HCT116 (cell line): ENCODE data around the gene SAMD10. TPM values are rescaled to one million over a fixed set of nuclear protein-coding genes. Genes with fewer than 3 reads are reported as not detected.

Experiments used
- ATAC-seq: fragments of 200-7000 bp; cut with Tn5 transposase; 2 replicates; pipeline ENCODE4 v1.9.1; 2020; ENCODE audit warnings: mild to moderate bottlenecking, moderate library complexity
- BruUV-seq: library from RNA; stranded (reverse); fragments of 400-500 nt; replicated peaks from 2 replicates; lab custom pipeline; 2021; lab: Mats Ljungman, UMichigan
- CTCF ChIA-PET: fragments of 300-600 bp; sonication (Branson Sonifier 250); formaldehyde crosslinking; loops from one replicate; lab custom pipeline; 2021; ENCODE audit warnings: antibody characterized with exemption; lab: Charles Lee
- POLR2A ChIA-PET: fragments of 300-600, 350-600 bp; sonication (Branson Sonifier 250); formaldehyde crosslinking; loops from one replicate; lab custom pipeline; 2021; ENCODE audit warnings: antibody characterized with exemption; lab: Charles Lee
- RAD21 ChIA-PET, 2 experiments: fragments of 300-600 bp; sonication (Branson Sonifier 250); formaldehyde crosslinking; loops; one replicate each; lab custom pipeline; 2023; ENCODE audit warnings: low total read pairs in 2 of 2; ENCODE audit not compliant: uncharacterized antibody in 2 of 2, unreplicated experiment in 2 of 2, low non-redundant PET in 1 of 2; lab: Charles Lee
- DNase-seq: peaks from one replicate; pipeline ENCODE4 v3.0.0-alpha.2; 2010; ENCODE audit warnings: low read depth, low spot score
- H2AFZ ChIP-seq: fragments of 200-600 bp; shearing (Covaris generic), sonication (generic); 2 replicates; pipeline ENCODE4 v1.6.1; 2017; ENCODE audit warnings: low read depth, mixed run types, mixed read lengths, antibody characterized with exemption, low read length; ENCODE audit not compliant: poor library complexity, severe bottlenecking
- H3K27ac ChIP-seq: 2 replicates; pipeline ENCODE4 v1.5.1; 2012; ENCODE audit warnings: low read depth, low read length
- H3K27me3 ChIP-seq: fragments of 200-600 bp; sonication (generic); 2 replicates; pipeline ENCODE4 v1.6.1; 2016; ENCODE audit warnings: mixed run types, low read length, mixed read lengths; ENCODE audit not compliant: insufficient read depth
- H3K36me3 ChIP-seq, 2 experiments: fragments of 200-500 bp in 1 of 2; fragments of 200-600 bp in 1 of 2; sonication (Bioruptor generic) in 1 of 2; sonication (generic) in 1 of 2; 2 replicates each; pipeline versions ENCODE4 v1.5.1 to v1.6.1; 2014 to 2016; ENCODE audit warnings: low read length in 2 of 2, inconsistent platforms in 1 of 2, mixed read lengths in 1 of 2, mixed run types in 1 of 2; ENCODE audit not compliant: insufficient read depth in 2 of 2, control insufficient read depth in 1 of 2
- H3K4me1 ChIP-seq, 2 experiments: fragments of 200-600 bp in 1 of 2; sonication (generic) in 1 of 2; 2 replicates each; pipeline versions ENCODE4 v1.5.1 to v1.6.1; 2012 to 2017; ENCODE audit warnings: low read length in 2 of 2, inconsistent platforms in 1 of 2, mild to moderate bottlenecking in 1 of 2, mixed read lengths in 1 of 2, mixed run types in 1 of 2, moderate library complexity in 1 of 2; ENCODE audit not compliant: insufficient read depth in 2 of 2, control insufficient read depth in 1 of 2
- H3K4me2 ChIP-seq: fragments of 200-600 bp; sonication (generic); 2 replicates; pipeline ENCODE4 v1.6.1; 2017; ENCODE audit warnings: mixed run types, low read length, mixed read lengths
- H3K4me3 ChIP-seq, 2 experiments: fragments of 200-600 bp in 1 of 2; sonication (generic) in 1 of 2; replicated peaks in 1 of 2; 2 replicates each; pipeline ENCODE4 v1.5.1; 2011 to 2016; ENCODE audit warnings: low read length in 2 of 2, control low read depth in 1 of 2, low read depth in 1 of 2, mild to moderate bottlenecking in 1 of 2, mixed read lengths in 1 of 2, mixed run types in 1 of 2
- H3K79me2 ChIP-seq: fragments of 200-600 bp; sonication (generic); 2 replicates; pipeline ENCODE4 v1.6.1; 2017; ENCODE audit warnings: mild to moderate bottlenecking, mixed run types, low read length, moderate library complexity, mixed read lengths; ENCODE audit not compliant: insufficient read depth
- H3K9ac ChIP-seq: fragments of 200-600 bp; sonication (generic); 2 replicates; pipeline ENCODE4 v1.6.1; 2016; ENCODE audit warnings: low read length, mixed read lengths
- H3K9me2 ChIP-seq: fragments of 200-600 bp; sonication (generic), shearing (Covaris generic); 2 replicates; pipeline ENCODE4 v1.6.1; 2017; ENCODE audit warnings: mixed run types, mild to moderate bottlenecking, moderate library complexity; ENCODE audit not compliant: insufficient read depth
- H3K9me3 ChIP-seq, 2 experiments: fragments of 200-500 bp in 1 of 2; fragments of 200-600 bp in 1 of 2; sonication (Bioruptor generic) in 1 of 2; sonication (generic) in 1 of 2; 2 replicates each; pipeline ENCODE4 v1.6.1; 2014 to 2017; ENCODE audit warnings: low read length in 2 of 2, mixed read lengths in 2 of 2, inconsistent platforms in 1 of 2, low read depth in 1 of 2, mild to moderate bottlenecking in 1 of 2, mixed run types in 1 of 2, moderate library complexity in 1 of 2; ENCODE audit not compliant: control insufficient read depth in 1 of 2, insufficient read depth in 1 of 2
- H4K20me1 ChIP-seq: fragments of 200-600 bp; sonication (generic), shearing (Covaris generic); 2 replicates; pipeline ENCODE4 v1.6.1; 2017; ENCODE audit warnings: mixed run types, mild to moderate bottlenecking, moderate library complexity; ENCODE audit not compliant: insufficient read depth
- CBX3 ChIP-seq: IDR thresholded peaks from 2 replicates; pipeline ENCODE4 v1.6.1; 2012; ENCODE audit warnings: low read depth
- CEBPB ChIP-seq: IDR thresholded peaks from 2 replicates; pipeline ENCODE4 v1.6.1; 2012; ENCODE audit warnings: low read depth
- ELF1 ChIP-seq: IDR thresholded peaks from 2 replicates; pipeline ENCODE4 v1.6.1; 2012; ENCODE audit warnings: low read depth, borderline replicate concordance
- EZH2 ChIP-seq: fragments of 200-600 bp; sonication (generic); IDR thresholded peaks from 2 replicates; pipeline ENCODE4 v1.6.1; 2017; ENCODE audit warnings: antibody characterized with exemption, mixed run types
- JUND ChIP-seq: IDR thresholded peaks from 2 replicates; pipeline ENCODE4 v1.6.1; 2012
- RAD21 ChIP-seq: IDR thresholded peaks from 2 replicates; pipeline ENCODE4 v1.6.1; 2012; ENCODE audit warnings: low read depth, mild to moderate bottlenecking
- SRF ChIP-seq: IDR thresholded peaks from 2 replicates; pipeline ENCODE4 v1.6.1; 2012; ENCODE audit warnings: low read depth
- TCF7L2 ChIP-seq: IDR thresholded peaks from 2 replicates; pipeline ENCODE4 v1.7.0; 2011; ENCODE audit warnings: borderline replicate concordance, inconsistent platforms; ENCODE audit not compliant: insufficient read depth, insufficient read length; ENCODE audit errors: extremely low read depth
- YY1 ChIP-seq: IDR thresholded peaks from 2 replicates; pipeline ENCODE4 v1.6.1; 2011; ENCODE audit warnings: low read length, low read depth, moderate library complexity, mild to moderate bottlenecking; ENCODE audit not compliant: insufficient replicate concordance; ENCODE audit errors: extremely low read depth
- ZFX ChIP-seq: fragments of 450-650 bp; IDR thresholded peaks from 2 replicates; pipeline ENCODE4 v1.6.1; 2017
- ZNF274 ChIP-seq: fragments of 200-500 bp; sonication (Bioruptor generic); IDR thresholded peaks from 2 replicates; pipeline ENCODE4 v1.6.1; 2014; ENCODE audit warnings: mild to moderate bottlenecking, low read depth, low read length, inconsistent platforms
- intact Hi-C: fragments of 100-400 bp; cut with micrococcal nuclease; formaldehyde crosslinking; loops from 2 replicates; pipeline ENCODE4 v1.10.0; 2022
- total RNA-seq: library from RNA; stranded (reverse); gene quantifications from one replicate; pipeline ENCODE4 v1.2.1, GENCODE V29; 2021; ENCODE audit not compliant: unreplicated experiment
- TF ChIP-seq, protein P1 (sequence below): IDR thresholded peaks from 2 replicates; pipeline ENCODE4 v1.6.1; 2012
- TF ChIP-seq, protein P2 (sequence below), 3 experiments: fragments of 200-600 bp in 1 of 3; sonication (generic) in 1 of 3; IDR thresholded peaks in 2 of 3; conservative IDR thresholded peaks in 1 of 3; 2 replicates each; pipeline ENCODE4 v1.5.1; 2012 to 2017; ENCODE audit warnings: low read depth in 2 of 3, low read length in 2 of 3, antibody characterized with exemption in 1 of 3, borderline replicate concordance in 1 of 3, control low read depth in 1 of 3, mild to moderate bottlenecking in 1 of 3, mixed read lengths in 1 of 3, mixed run types in 1 of 3, moderate library complexity in 1 of 3; ENCODE audit not compliant: insufficient read depth in 1 of 3
- TF ChIP-seq, protein P3 (sequence below): IDR thresholded peaks from 2 replicates; pipeline ENCODE4 v1.6.1; 2012; ENCODE audit warnings: low read depth

Gene SAMD10
- total RNA-seq, 1 experiment from 2014 or later, result 4.2 TPM

DNA sequence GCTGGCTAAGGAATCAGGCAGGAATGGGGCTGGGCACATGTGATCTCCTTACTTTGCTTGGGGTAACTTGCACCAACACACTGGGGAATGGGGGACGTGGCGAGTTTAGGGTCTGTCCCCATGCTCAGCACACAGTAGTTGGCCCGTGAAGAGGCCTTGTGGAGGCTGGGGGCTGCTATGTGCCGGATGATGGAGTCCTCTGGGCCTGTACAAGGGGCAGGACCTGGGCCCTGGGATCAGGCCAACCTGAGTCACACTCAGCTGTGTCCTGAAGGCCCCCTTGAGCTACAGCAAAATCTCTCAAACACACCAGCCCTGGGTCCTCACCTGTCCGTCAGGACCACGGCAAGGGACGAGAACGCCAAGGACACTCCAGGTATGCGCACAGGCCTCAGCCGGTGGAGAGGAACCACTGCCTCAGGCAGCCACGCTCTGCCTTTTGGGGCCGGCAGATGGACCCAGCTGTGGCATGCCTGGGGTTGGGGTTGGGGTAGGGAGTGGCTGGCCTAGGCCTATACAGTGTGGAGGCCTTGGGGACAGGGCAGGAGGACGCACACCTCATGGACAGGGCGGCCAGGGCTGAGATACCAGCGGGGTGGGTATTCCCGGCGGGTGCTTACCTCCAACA lies 34.3 kb downstream of the SAMD10 start:
- H3K4me1 ChIP-seq, result peaks cover 11 to 32% of the 10 kb centered on the region in 2 experiments; a peak in 3 of 4 replicates
- no peak overlapping the region for H3K27ac ChIP-seq
- intact Hi-C loops, result no loop called here
- ATAC-seq (no peak), DNase-seq (no peak)
- H3K27me3 ChIP-seq, result no peaks in the 10 kb centered on the region
- H2AFZ ChIP-seq, result no peak overlapping the region
- peaks cover 16 to 38% of the 10 kb centered on the region in 2 experiments; a peak in 3 of 4 replicates for H3K36me3 ChIP-seq
- no TSS peak for BruUV-seq
- POLR2A ChIA-PET, result no interaction called here
- H3K4me3 ChIP-seq, result no peak overlapping the region
- RAD21 ChIA-PET, result no interaction called here
- H3K4me2 ChIP-seq, result no peak overlapping the region
- no peaks in the 10 kb centered on the region for H3K9me2 ChIP-seq
- no peak overlapping the region for H3K9ac ChIP-seq
- CTCF ChIA-PET, result no interaction called here
- H4K20me1 ChIP-seq, result no peaks in the 10 kb centered on the region; the same call in 1 of the 2 replicates
- no peak for TF ChIP-seq YY1
- no peak for TF ChIP-seq JUND
- no peak for TF ChIP-seq EZH2
- TF ChIP-seq, protein P1, sequence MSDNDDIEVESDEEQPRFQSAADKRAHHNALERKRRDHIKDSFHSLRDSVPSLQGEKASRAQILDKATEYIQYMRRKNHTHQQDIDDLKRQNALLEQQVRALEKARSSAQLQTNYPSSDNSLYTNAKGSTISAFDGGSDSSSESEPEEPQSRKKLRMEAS, result no peak
- no peak for TF ChIP-seq TCF7L2
- TF ChIP-seq, protein P2, sequence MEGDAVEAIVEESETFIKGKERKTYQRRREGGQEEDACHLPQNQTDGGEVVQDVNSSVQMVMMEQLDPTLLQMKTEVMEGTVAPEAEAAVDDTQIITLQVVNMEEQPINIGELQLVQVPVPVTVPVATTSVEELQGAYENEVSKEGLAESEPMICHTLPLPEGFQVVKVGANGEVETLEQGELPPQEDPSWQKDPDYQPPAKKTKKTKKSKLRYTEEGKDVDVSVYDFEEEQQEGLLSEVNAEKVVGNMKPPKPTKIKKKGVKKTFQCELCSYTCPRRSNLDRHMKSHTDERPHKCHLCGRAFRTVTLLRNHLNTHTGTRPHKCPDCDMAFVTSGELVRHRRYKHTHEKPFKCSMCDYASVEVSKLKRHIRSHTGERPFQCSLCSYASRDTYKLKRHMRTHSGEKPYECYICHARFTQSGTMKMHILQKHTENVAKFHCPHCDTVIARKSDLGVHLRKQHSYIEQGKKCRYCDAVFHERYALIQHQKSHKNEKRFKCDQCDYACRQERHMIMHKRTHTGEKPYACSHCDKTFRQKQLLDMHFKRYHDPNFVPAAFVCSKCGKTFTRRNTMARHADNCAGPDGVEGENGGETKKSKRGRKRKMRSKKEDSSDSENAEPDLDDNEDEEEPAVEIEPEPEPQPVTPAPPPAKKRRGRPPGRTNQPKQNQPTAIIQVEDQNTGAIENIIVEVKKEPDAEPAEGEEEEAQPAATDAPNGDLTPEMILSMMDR (IDR thresholded peaks at IDR 0.05 in 2 of 3, conservative IDR thresholded peaks at IDR 0.05 in 1 of 3; ENCODE audit: borderline replicate concordance in 1 of 3, insufficient read depth in 1 of 3, low read depth in 2 of 3, low read length in 2 of 3), result no peak
- no peak for TF ChIP-seq SRF
- TF ChIP-seq RAD21, result no peak
- no peak for TF ChIP-seq CEBPB
- no peak for TF ChIP-seq ZNF274
- TF ChIP-seq, protein P3, sequence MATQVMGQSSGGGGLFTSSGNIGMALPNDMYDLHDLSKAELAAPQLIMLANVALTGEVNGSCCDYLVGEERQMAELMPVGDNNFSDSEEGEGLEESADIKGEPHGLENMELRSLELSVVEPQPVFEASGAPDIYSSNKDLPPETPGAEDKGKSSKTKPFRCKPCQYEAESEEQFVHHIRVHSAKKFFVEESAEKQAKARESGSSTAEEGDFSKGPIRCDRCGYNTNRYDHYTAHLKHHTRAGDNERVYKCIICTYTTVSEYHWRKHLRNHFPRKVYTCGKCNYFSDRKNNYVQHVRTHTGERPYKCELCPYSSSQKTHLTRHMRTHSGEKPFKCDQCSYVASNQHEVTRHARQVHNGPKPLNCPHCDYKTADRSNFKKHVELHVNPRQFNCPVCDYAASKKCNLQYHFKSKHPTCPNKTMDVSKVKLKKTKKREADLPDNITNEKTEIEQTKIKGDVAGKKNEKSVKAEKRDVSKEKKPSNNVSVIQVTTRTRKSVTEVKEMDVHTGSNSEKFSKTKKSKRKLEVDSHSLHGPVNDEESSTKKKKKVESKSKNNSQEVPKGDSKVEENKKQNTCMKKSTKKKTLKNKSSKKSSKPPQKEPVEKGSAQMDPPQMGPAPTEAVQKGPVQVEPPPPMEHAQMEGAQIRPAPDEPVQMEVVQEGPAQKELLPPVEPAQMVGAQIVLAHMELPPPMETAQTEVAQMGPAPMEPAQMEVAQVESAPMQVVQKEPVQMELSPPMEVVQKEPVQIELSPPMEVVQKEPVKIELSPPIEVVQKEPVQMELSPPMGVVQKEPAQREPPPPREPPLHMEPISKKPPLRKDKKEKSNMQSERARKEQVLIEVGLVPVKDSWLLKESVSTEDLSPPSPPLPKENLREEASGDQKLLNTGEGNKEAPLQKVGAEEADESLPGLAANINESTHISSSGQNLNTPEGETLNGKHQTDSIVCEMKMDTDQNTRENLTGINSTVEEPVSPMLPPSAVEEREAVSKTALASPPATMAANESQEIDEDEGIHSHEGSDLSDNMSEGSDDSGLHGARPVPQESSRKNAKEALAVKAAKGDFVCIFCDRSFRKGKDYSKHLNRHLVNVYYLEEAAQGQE, result no peak
- TF ChIP-seq ELF1, result no peak
- no peak for TF ChIP-seq ZFX
- no peak for TF ChIP-seq CBX3
- TF ChIP-seq, all 23 proteins: peak for 0
- peaks cover 51% of the 10 kb centered on the region for H3K79me2 ChIP-seq
- no peaks in the 10 kb centered on the region for H3K9me3 ChIP-seq
